Measurements from ENCODE around the gene NENF. TPM values are rescaled to one million over a fixed set of nuclear protein-coding genes. Genes with fewer than 3 reads are reported as not detected.

NENF gene
- total RNA-seq, 1 experiment from 2014 or later = 45.3 TPM

DNA sequence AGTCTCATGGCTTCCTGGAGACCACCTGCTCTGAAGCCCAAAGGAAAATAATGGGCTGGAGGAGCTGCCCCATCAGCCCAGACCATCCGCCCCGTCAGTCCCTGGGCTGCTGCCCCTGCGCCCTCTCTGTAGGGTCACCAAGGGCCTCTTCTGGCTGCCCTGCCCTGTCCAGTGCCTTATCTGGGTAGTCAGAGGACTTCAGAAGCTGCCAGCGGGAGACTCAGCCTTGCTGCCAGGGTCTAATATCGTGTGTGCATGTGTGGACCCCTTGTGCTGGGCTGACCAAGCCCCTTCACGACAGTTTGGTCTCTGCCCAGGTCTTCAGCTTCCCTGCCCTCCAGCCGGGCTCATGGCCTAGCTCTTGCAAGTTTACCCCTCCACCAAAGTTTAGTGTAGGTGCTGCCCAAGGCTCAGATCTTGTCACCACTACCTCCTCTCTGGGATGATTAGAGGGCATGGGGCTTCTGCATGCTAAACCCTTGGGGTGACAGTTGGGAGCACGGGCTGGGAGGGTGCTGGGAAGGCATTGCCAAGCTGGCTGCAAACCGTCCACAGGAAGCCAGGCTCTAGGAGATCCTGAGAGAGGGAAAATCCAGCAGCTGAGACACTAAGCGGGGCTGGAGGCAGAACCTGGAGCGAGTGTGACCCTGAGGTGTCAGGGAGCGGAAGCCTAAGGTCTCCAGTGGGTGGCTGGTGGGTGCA, 20.6 kb downstream of the NENF start:
- Mint-ChIP-seq H3K36me3 (ENCODE audit: insufficient read depth, unreplicated experiment) (no peaks in the 10 kb centered on the region), H3K27me3 (ENCODE audit: unreplicated experiment) (no peaks in the 10 kb centered on the region), H3K4me1 (ENCODE audit: low read depth, unreplicated experiment) (no peaks in the 10 kb centered on the region), H3K4me3 (ENCODE audit: low read depth, unreplicated experiment) (no peak overlapping the region), H3K27ac (ENCODE audit: unreplicated experiment) (no peak overlapping the region), H3K9me3 (ENCODE audit: low read depth, unreplicated experiment) (no peaks in the 10 kb centered on the region)
- BruUV-seq (replicated peaks) = no TSS peak
- TF ChIP-seq, protein P1, sequence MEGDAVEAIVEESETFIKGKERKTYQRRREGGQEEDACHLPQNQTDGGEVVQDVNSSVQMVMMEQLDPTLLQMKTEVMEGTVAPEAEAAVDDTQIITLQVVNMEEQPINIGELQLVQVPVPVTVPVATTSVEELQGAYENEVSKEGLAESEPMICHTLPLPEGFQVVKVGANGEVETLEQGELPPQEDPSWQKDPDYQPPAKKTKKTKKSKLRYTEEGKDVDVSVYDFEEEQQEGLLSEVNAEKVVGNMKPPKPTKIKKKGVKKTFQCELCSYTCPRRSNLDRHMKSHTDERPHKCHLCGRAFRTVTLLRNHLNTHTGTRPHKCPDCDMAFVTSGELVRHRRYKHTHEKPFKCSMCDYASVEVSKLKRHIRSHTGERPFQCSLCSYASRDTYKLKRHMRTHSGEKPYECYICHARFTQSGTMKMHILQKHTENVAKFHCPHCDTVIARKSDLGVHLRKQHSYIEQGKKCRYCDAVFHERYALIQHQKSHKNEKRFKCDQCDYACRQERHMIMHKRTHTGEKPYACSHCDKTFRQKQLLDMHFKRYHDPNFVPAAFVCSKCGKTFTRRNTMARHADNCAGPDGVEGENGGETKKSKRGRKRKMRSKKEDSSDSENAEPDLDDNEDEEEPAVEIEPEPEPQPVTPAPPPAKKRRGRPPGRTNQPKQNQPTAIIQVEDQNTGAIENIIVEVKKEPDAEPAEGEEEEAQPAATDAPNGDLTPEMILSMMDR (IDR thresholded peaks at IDR 0.05; ENCODE audit: unreplicated experiment) = no peak
- CTCF ChIA-PET = no interaction called here
- no peak for DNase-seq
- intact Hi-C loops (cut with micrococcal nuclease; ENCODE audit: unreplicated experiment) = loop anchor here (5.0 kb wide), 1 partner anchor 756 kb away; no protein-coding TSS in a partner anchor

DNA sequence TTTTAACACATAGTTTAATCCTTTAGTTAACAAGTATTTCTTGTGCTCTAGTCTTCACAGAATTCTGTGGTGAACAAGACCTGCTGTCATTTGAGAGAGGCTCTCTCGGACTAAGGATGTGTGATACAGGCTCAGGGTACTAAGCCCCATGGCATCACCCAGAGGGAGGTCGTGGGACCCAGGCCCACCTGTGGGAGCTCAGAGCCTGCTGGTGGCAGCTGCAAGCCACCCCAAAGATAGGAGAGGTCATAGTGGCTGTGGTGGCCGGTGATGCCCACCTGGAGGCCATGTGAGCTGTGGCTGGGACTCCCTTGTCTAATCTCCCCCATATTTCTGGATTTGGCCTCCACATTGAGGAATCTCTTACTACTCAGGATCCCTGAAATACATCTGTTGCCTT, 22.0 kb downstream of the NENF start:
- intact Hi-C loops (cut with micrococcal nuclease; ENCODE audit: unreplicated experiment) = loop anchor here (5.0 kb wide), 3 partner anchors 328 to 772 kb away; no protein-coding TSS in a partner anchor
- Mint-ChIP-seq H3K4me3 (ENCODE audit: low read depth, unreplicated experiment) (no peak overlapping the region), H3K4me1 (ENCODE audit: low read depth, unreplicated experiment) (no peaks in the 10 kb centered on the region), H3K36me3 (ENCODE audit: insufficient read depth, unreplicated experiment) (no peaks in the 10 kb centered on the region), H3K9me3 (ENCODE audit: low read depth, unreplicated experiment) (no peaks in the 10 kb centered on the region), H3K27ac (ENCODE audit: unreplicated experiment) (no peak overlapping the region), H3K27me3 (ENCODE audit: unreplicated experiment) (no peaks in the 10 kb centered on the region)
- CTCF ChIA-PET = interaction anchor here (0.7 to 3.9 kb wide), 5 partner anchors 23 to 774 kb away, joined by 4 to 35 read pairs (median 9); partner anchors contain the start of genes DTL and INTS7
- DNase-seq = no peak
- TF ChIP-seq, protein P1 (IDR thresholded peaks at IDR 0.05; ENCODE audit: unreplicated experiment) = no peak
- no TSS peak for BruUV-seq (replicated peaks)

DNA sequence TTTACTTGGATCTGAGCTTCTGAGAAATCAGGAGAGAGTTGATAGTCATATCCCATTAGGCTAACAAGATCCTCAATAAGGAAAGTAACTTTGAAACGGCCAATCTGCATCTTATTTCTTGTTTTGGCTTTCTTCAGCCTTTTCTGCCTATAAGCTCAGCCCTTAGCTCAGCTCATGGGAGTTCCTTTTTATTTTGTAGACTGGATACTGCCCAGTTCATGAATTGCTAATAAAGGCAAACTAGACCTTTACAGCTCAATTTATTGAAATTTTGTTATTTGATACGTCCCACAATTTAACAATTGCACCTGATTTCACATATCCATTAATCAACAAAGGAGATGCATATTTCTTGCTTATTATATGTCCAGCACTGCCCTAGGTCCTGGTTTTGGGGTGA, 22.7 kb downstream of the NENF start:
- intact Hi-C loops (cut with micrococcal nuclease; ENCODE audit: unreplicated experiment) = loop anchor here (5.0 kb wide), 2 partner anchors 327 to 773 kb away; no protein-coding TSS in a partner anchor
- no TSS peak for BruUV-seq (replicated peaks)

DNA sequence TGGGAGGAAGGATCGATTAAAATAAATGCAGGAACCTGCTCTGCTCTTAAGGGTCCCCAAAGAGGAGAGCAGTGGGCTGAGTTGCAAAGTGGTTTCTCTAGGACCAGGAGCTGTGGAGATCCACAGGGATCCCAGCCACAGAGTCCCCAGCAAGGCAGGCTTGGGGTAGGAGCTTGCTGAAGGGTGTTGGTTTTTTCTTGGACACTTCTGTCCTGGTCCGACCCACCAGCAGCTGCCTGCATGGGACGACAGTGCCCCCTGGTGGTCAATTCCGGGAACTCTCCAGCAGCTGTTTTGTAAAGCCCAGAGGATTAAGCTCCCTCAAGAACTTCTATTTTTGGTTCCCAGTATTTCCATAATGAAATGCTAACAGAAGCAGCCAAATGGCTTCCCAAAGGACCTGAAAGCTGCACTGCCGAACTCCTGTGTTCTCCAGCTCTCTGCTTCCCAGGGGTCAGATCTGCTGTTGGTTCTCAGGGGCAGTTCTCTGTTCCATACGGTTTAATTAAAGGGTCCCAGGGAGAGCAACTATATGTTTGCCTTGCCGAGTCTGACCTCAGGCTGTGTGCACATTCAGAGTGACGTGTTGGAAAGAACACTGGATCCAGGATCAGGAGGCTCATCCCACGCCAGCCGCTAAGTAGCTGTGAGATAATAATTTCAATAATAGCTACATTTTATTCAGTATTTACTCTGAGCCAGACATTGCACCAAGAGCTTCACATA, 23.2 kb downstream of the NENF start:
- Mint-ChIP-seq H3K4me1 (ENCODE audit: low read depth, unreplicated experiment) (no peaks in the 10 kb centered on the region), H3K27ac (ENCODE audit: unreplicated experiment) (no peak overlapping the region), H3K4me3 (ENCODE audit: low read depth, unreplicated experiment) (no peak overlapping the region), H3K27me3 (ENCODE audit: unreplicated experiment) (no peaks in the 10 kb centered on the region), H3K36me3 (ENCODE audit: insufficient read depth, unreplicated experiment) (no peaks in the 10 kb centered on the region), H3K9me3 (ENCODE audit: low read depth, unreplicated experiment) (no peaks in the 10 kb centered on the region)
- CTCF ChIA-PET = interaction anchor here (0.6 to 3.9 kb wide), 33 partner anchors 9 to 780 kb away, joined by 3 to 35 read pairs (median 4); partner anchors contain the start of genes ATF3, DTL, INTS7 and NEK2
- TF ChIP-seq, protein P1 (IDR thresholded peaks at IDR 0.05; ENCODE audit: unreplicated experiment) = peak; percentile 98
- BruUV-seq (replicated peaks) = no TSS peak
- DNase-seq = peak; percentile 92
- intact Hi-C loops (cut with micrococcal nuclease; ENCODE audit: unreplicated experiment) = loop anchor here (1.0 to 5.0 kb wide), 5 partner anchors 87 to 774 kb away; no protein-coding TSS in a partner anchor

More for the DNA sequence above, 22.7 kb downstream of the NENF start:
- Mint-ChIP-seq H3K4me3 (ENCODE audit: low read depth, unreplicated experiment) (no peak overlapping the region), H3K27me3 (ENCODE audit: unreplicated experiment) (no peaks in the 10 kb centered on the region), H3K4me1 (ENCODE audit: low read depth, unreplicated experiment) (no peaks in the 10 kb centered on the region), H3K36me3 (ENCODE audit: insufficient read depth, unreplicated experiment) (no peaks in the 10 kb centered on the region), H3K27ac (ENCODE audit: unreplicated experiment) (no peak overlapping the region), H3K9me3 (ENCODE audit: low read depth, unreplicated experiment) (no peaks in the 10 kb centered on the region)
- DNase-seq = no peak
- CTCF ChIA-PET = interaction anchor here (0.6 to 3.9 kb wide), 26 partner anchors 11 to 775 kb away, joined by 3 to 35 read pairs (median 4); partner anchors contain the start of genes ATF3, DTL, INTS7 and PACC1
- TF ChIP-seq, protein P1 (IDR thresholded peaks at IDR 0.05; ENCODE audit: unreplicated experiment) = no peak

All from Calu3 (cell line).